Activated naive CD4-positive, alpha-beta T cell treated with anti-CD3 and anti-CD28 coated beads, Interleukin-2, amount 50 U/mL, for 72 hours (primary cell): ENCODE results near the gene MARCHF7. TPM values are rescaled to one million over a fixed set of nuclear protein-coding genes. Genes with fewer than 3 reads are reported as not detected.
"Not testable (repeated sequence)": the region's sequence is repeated elsewhere in the genome, so short reads cannot be mapped to it uniquely, and the experiment has no call there.

ENCODE experiments used
- ATAC-seq, 2 donors: fragments of 150-1000 bp; cut with Tn5 transposase; 2 replicates each; pipeline ENCODE4 v1.10.0; 2021; ENCODE audit warnings: mild to moderate bottlenecking in 2 of 2, moderate library complexity in 2 of 2
- DNase-seq, 2 donors: peaks; one replicate each; pipeline ENCODE4 v3.0.0; 2021 to 2022; ENCODE audit warnings: low spot score in 2 of 2
- H3K27ac Mint-ChIP-seq, 2 donors: one replicate each; pipeline ENCODE4 v1.8.0; 2022; ENCODE audit warnings: mild to moderate bottlenecking in 2 of 2, mixed read lengths in 2 of 2
- H3K36me3 Mint-ChIP-seq, 2 donors: one replicate each; pipeline ENCODE4 v1.8.0; 2022; ENCODE audit warnings: mixed read lengths in 2 of 2
- H3K9me3 Mint-ChIP-seq, 2 donors: one replicate each; pipeline ENCODE4 v1.8.0; 2022; ENCODE audit warnings: mixed read lengths in 2 of 2
- total RNA-seq, 2 donors: library from RNA; stranded (reverse); gene quantifications; one replicate each; pipeline ENCODE4 v1.2.3, GENCODE V29; 2022

The MARCHF7 gene
- total RNA-seq, 2 donors from 2014 or later, result 79.1 to 84.9 TPM

DNA sequence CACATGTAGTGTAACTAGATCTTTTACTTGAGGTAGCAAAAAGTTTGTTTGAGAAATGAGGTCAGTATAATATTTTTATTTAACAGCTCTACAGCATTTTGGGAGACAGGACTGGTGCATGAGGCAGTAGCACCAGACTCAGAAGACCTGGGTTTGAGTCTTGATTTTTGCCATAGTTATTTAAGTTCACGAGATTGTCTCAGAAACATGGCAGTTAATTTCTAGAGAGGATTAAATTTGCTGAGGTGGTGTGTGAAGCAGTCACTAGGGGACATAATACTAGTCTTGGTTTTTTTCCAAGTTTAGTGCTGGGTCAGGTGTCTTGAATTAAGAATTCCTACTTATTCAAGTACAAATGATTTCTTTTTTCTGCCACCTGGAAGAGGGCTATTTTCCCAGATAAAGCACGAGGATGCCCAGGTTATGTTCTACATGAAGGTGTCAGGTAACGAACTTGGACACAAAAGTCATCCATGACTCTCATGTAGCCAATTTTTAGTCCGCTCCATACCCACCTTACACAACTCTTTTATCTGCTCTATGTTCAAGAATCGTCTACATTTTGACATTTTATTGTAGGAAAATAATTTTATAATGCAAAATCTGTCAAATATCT, 1.4 kb downstream of the MARCHF7 start:
- Mint-ChIP-seq H3K27ac (peak overlapping the region; percentile 99 to 100), H3K9me3 (no peaks in the 10 kb centered on the region), H3K36me3 (peaks cover 24 to 49% of the 10 kb centered on the region in 2 donors)
- DNase-seq (no peak), ATAC-seq (no peak)

- Mint-ChIP-seq H3K36me3 (peaks cover 26 to 55% of the 10 kb centered on the region in 2 donors), H3K9me3 (no peaks in the 10 kb centered on the region), H3K27ac (peak overlapping the region; percentile 99 to 100)
- ATAC-seq, result no peak
- no peak for DNase-seq
Observed at GRCh38 chr2:159714247-159714930, 2.1 kb downstream of the MARCHF7 start.

DNA sequence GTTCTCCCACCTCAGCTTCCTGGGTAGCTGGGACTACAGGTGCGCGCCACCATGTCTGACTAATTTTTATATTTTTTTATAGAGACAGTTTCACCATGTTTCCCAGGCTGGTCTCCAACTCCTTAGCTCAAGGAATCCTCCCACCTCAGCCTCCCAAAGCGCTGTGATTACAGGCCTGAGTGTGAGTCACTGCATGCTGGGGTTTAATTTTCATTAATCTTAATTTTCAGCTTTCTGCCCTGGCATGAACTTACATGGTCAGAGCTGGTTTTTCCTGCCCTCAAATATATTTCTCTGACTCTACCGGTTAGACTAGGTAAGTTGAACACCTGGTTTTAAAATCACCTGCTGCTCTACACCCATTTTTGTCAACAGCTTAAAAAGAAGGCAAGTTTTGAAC, 3.1 kb downstream of the MARCHF7 start:
- Mint-ChIP-seq H3K9me3 (no peaks in the 10 kb centered on the region), H3K27ac (peak overlapping the region in 1 of 2 donors; percentile 65), H3K36me3 (peaks cover 29 to 65% of the 10 kb centered on the region in 2 donors)
- DNase-seq, result no peak
- no peak for ATAC-seq

- ATAC-seq, H3K9me3 Mint-ChIP-seq, DNase-seq: not testable (repeated sequence)
- Mint-ChIP-seq H3K36me3 (peaks cover 29 to 68% of the 10 kb centered on the region in 2 donors), H3K27ac (peak overlapping the region in 1 of 2 donors; percentile 65)
Observed at GRCh38 chr2:159716409-159716808, 4.1 kb downstream of the MARCHF7 start.

DNA sequence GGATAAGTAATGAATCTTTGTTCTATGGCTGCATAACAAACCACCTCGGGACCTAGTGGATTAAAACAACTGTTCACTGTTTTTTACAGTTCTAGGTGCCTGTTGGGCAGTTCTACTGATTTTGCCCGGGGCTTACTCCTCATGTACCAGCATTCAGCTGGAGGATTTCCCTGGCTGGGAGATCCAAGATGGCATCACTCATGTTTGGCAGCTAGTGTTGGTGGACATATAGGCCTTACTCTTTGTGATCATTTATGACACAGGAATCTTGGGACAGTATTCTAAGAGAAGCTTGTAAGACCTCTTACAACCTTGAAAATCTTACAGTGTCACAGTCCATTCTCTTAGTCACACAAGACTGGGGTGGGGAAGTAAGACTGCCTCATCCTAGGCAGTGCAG, 4.6 kb downstream of the MARCHF7 start:
- Mint-ChIP-seq H3K36me3 (peaks cover 29 to 68% of the 10 kb centered on the region in 2 donors), H3K27ac (no peak overlapping the region), H3K9me3 (no peaks in the 10 kb centered on the region)
- DNase-seq (no peak), ATAC-seq (no peak)

- peaks cover 5 to 6% of the 10 kb centered on the region in 2 donors for H3K9me3 Mint-ChIP-seq
- DNase-seq (no peak), ATAC-seq (no peak)
- H3K36me3 Mint-ChIP-seq, result peaks cover 24 to 63% of the 10 kb centered on the region in 2 donors
- no peak overlapping the region for H3K27ac Mint-ChIP-seq
Observed at GRCh38 chr2:159720676-159721075, 8.4 kb downstream of the MARCHF7 start.

DNA sequence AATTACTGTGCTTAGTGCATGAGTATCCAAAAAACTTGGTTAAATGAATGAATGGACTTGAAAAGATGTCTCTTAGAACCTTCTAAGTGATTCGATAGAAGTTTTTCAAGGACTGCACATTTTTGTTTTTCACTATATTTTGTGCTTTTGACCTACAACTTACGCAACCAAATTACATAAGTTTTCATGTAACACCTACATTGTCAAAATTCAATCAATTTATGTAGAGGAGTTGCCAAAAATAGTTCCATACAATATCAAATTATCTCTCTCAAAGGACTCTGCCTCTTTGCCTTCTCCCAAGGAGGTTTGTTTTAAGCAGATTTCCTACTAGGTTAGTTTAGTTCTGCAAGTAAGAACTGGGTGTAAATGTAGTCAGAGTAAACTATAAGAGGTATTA, 10.3 kb downstream of the MARCHF7 start:
- peaks cover 5 to 6% of the 10 kb centered on the region in 2 donors for H3K9me3 Mint-ChIP-seq
- DNase-seq (no peak), ATAC-seq (no peak)
- H3K36me3 Mint-ChIP-seq, result peaks cover 19 to 48% of the 10 kb centered on the region in 2 donors
- H3K27ac Mint-ChIP-seq, result peak overlapping the region in 1 of 2 donors; percentile 29

DNA sequence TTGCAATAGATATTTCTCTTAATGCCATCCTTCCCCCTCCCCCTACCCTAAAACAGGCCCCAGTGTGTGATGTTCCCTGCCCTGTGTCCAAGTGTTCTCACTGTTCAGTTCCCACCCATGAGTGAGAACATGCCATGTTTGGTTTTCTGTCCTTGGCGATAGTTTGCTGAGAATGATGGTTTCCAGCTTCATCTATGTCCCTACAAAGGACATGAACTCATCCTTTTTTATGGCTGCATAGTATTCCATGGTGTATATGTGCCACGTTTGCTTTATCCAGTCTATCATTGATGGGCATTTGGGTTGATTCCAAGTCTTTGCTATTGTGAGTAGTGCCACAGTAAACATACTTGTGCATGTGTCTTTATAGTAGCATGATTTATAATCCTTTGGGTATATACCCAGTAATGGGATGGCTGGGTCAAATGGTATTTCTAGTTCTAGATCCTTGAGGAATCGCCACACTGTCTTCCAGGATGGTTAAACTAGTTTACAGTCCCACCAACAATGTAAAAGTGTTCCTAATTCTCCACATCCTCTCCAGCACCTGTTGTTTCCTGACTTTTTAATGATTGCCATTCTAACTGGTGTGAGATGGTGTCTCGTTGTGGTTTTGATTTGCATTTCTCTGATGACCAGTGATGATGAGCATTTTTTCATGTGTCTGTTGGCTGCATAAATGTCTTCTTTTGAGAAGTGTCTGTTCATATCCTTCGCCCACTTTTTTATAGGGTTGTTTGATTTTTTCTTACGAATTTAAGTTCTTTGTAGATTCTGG, 12.7 kb downstream of the MARCHF7 start:
- H3K27ac Mint-ChIP-seq, ATAC-seq: not testable (repeated sequence)
- peaks cover 10 to 43% of the 10 kb centered on the region in 2 donors for H3K36me3 Mint-ChIP-seq

GRCh38 chr2:159725713-159726112, 13.4 kb downstream of the MARCHF7 start:
- H3K27ac Mint-ChIP-seq, result no peak overlapping the region
- peaks cover 10 to 43% of the 10 kb centered on the region in 2 donors for H3K36me3 Mint-ChIP-seq
- peaks cover 5 to 6% of the 10 kb centered on the region in 2 donors for H3K9me3 Mint-ChIP-seq
- DNase-seq (no peak), ATAC-seq (no peak)

More for the DNA sequence above, 12.7 kb downstream of the MARCHF7 start:
- DNase-seq, H3K9me3 Mint-ChIP-seq: not testable (repeated sequence)

- peaks cover 10 to 38% of the 10 kb centered on the region in 2 donors for H3K36me3 Mint-ChIP-seq
- peaks cover 5% of the 10 kb centered on the region in 2 donors for H3K9me3 Mint-ChIP-seq
- ATAC-seq (no peak), DNase-seq (no peak)
- H3K27ac Mint-ChIP-seq, result no peak overlapping the region
Observed at GRCh38 chr2:159728629-159729028, 16.3 kb downstream of the MARCHF7 start.

DNA sequence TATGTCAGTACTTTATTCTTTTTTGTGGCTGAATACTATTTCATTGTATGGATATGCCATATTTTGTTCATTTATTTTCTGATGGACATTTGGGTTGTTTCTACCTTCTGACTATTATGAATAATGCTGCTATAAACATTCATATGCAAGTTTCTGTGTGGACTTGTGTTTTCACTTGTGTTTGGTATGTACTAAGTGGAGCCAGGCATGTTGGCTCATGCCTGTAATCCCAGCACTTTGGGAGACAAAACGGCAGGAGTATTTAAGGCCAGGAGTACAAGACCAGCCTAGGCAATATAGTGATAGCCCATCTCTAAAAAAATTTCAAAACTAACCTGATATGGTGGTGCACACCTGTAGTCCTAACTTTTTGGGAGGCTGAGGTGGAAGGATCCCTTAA, 23.3 kb downstream of the MARCHF7 start:
- no peaks in the 10 kb centered on the region for H3K9me3 Mint-ChIP-seq
- peak overlapping the region; percentile 29 to 61 for H3K27ac Mint-ChIP-seq
- DNase-seq (no peak), ATAC-seq (no peak)
- H3K36me3 Mint-ChIP-seq, result peaks cover 6 to 44% of the 10 kb centered on the region in 2 donors

- no peak for DNase-seq
- peaks cover 6 to 42% of the 10 kb centered on the region in 2 donors for H3K36me3 Mint-ChIP-seq
- H3K27ac Mint-ChIP-seq, result peak overlapping the region in 1 of 2 donors; percentile 61
- peak in 1 of 2 donors; percentile 34 for ATAC-seq
- no peaks in the 10 kb centered on the region for H3K9me3 Mint-ChIP-seq
Observed at GRCh38 chr2:159736048-159736447, 23.7 kb downstream of the MARCHF7 start.

DNA sequence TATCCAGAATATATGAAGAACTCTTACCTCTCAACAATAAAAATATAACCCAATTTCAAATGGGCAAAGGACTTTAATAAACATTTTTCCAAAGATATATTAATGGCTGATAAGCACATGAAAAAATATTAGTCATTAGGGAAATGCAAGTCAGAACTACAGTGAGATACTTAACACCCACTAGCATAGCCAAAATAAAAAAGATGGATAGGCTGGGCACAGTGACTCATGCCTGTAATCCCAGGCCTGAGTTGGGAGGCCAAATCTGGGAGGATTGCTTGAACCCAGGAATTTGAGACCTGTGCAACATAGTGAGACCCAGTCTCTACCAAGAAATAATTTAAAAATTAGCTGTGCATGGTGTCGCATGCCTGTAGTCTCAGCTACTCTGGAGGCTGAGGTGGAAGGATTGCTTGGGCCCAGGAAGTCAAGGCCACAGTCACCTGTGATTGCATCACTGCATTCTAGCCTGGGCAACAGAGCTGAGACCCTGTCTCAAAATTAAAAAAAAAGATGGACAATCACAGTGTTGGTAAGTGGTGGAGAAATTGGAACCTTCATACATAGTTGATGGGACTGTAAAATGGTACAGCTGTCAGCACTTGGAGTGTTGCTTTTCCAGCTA, 25.1 kb downstream of the MARCHF7 start:
- DNase-seq (no peak), ATAC-seq (no peak)
- Mint-ChIP-seq H3K9me3 (no peaks in the 10 kb centered on the region), H3K27ac (peak overlapping the region in 1 of 2 donors; percentile 68), H3K36me3 (peaks cover 6 to 51% of the 10 kb centered on the region in 2 donors)

DNA sequence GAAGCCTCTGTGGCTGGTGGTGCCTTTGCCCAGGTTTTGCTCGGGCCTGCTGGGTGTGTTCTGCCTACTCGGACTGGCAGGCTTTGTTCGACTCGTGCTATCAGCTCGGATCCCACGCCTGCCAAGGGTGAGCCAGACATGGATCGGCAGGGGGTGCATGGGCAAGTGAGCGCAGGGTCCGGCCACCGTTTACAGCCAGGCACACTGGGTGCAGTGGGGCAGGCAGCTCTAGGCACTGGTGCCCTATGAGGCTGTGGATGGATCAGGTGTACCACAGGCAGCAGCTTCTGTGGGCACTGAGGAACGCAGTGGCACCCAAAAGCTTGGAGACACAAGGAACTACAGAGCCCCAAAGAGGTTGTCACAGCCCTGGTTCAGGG, 25.6 kb downstream of the MARCHF7 start:
- Mint-ChIP-seq H3K9me3 (no peaks in the 10 kb centered on the region), H3K36me3 (peaks cover 6 to 56% of the 10 kb centered on the region in 2 donors), H3K27ac (no peak overlapping the region)
- no peak for DNase-seq
- peak in 1 of 2 donors; percentile 13 for ATAC-seq

DNA sequence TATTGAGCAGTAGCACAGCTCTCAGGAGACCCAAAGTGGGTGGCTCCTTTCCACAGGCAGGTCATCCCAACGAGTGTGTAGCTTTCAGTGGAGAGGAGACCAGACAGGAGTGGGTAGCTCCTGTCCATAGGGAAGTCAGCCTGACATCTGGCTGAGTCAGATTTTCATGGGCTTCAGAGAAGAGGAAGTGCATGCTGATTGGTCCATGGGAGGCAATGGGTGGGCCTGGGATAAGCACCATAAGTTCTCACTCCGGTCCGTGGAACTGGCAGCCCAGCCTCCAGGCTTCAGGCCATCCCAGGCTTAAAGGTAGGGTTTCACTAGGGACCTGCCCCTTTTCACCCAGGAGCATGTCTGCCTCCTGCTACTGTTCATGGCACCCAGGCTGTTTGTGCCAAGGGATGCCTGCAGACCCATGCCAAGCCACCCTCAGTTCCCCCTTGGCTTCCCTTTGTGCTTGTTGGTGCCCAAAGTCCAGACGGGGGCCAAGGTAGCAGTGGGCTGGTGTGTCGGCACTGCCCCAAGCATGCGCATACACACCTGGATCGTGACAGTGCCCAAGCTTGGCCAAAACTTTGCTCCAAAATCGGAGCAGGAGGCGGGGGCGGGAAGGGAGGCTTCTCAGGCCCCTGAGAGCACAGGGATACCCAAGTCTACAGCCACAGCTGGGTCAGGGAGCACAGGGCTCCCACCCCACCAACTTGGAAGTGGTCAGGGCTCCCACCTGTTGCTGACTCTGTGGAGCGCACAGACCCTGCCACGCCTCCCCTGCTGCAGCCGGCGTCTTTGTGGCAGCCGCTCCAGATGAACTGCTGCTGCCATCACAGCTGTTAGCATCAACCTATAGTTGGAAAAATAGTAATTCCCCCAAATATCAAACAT, 26.4 kb downstream of the MARCHF7 start:
- Mint-ChIP-seq H3K9me3 (no peaks in the 10 kb centered on the region), H3K36me3 (peaks cover 6 to 62% of the 10 kb centered on the region in 2 donors), H3K27ac (peak overlapping the region in 1 of 2 donors; percentile 65)
- ATAC-seq (no peak), DNase-seq (no peak)

DNA sequence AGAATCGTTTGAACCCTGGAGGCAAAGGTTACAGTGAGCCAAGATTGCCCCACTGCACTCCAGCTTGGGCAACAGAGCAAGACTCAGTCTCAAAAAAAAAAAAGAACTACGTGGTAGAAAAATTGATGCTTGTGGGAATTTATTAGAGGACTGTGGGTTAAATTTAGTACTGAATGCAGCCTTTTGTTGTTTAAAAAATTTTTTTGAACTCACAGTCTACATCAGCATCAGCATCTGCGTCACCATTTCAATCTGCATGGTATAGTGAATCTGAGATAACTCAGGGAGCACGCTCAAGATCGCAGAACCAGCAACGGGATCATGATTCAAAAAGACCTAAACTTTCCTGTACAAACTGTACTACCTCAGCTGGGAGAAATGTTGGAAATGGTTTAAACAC, 30.5 kb downstream of the MARCHF7 start:
- peaks cover 15 to 61% of the 10 kb centered on the region in 2 donors for H3K36me3 Mint-ChIP-seq
- no peaks in the 10 kb centered on the region for H3K9me3 Mint-ChIP-seq
- DNase-seq (no peak), ATAC-seq (no peak)
- H3K27ac Mint-ChIP-seq, result no peak overlapping the region
